Activated CD4-positive, alpha-beta T cell treated with anti-CD3 and anti-CD28 coated beads for 1 hour (primary cell): ENCODE data around the gene USF1.
"Not testable (repeated sequence)": the region's sequence is repeated elsewhere in the genome, so short reads cannot be mapped to it uniquely, and the experiment has no call there.

Source experiments
- DNase-seq: peaks from one replicate; pipeline ENCODE4 v3.0.0-alpha.2; 2020

Gene USF1

DNA sequence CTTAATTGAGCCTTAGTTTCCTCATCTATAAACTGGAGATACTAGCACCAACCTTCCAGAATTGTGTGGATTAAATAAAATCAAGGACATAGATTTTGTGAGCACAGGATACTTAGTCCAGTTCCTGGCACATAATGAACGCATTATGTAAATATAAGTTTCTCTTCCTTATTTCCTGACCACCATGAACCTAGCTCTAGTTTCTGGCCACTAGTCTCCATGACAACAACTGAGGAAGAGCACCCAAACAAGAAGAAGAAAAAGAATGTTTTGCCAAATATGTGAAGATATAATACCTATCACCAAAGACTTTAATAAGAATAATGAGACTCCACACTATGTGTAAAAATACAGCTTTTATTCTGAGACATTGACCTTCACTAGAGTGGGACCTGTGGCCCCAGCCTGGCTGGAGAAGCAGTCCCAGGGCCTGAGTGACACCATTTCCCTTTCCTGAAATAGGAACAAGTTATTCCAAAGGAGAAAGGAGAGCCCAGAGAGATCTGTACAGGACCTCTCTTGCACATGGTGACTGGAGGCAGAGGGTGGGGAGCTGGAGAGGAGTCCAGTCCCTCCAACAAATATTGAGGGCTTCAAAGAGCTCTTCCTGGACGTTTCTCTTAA lies 940 bp upstream of the USF1 start:
- no peak for DNase-seq

DNA sequence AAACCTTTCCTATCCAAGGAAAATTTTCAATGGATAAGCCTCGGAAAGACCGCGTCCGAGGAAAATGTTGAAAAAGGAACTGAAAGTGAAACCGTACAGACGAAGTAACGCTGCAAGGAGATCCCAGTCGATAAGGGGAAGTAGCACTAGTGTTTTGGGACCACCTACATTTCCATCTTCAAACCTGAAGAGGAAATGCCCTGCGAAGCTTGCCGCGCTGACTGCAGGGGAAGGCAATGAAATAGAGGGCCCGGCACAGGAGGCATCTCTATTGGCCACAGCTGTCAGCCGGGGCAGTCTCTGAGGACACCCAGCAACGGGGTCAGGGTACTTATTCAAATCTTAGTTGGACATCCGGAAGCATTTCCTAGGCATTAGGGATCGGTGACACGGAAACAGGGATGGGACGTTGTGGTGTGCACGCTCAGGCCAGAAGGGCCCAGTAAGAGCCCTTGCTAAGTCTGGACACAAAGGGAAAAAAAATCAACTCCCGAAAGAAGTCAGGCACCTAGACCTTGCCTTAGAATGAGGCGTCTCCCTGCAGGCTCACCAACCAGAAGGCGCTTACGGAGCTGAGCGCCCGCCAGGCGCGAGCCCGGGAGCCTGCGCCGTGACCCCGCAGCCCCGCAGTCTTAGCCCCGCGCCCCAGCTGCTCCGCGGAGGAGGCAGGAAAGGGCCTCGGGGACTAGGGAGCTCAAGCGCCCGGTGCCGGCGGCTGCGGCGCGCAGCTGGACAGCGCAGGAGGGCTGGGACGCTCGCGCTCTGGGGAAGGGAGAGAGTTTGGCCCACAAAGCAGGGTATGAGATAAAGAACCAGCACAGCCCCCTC lies 655 bp downstream of the USF1 start:
- peak; percentile 41 for DNase-seq

DNA sequence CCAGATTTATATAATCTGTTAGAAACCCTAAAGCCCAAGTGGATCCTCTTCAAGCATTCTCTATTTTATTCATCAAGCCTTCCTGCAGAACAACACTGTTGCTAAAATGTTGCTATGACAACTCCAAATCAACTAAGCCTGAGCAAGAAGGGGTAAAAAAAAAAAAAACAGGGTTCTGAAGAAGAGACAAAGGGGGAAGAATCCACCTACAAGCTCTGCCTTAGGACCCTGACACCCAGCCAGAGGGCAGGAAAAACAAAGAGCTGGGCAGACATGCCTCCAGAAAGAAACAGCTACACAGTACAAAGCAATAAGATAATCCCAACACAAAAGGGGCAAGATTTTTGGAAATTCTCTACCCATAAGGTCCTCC lies 1.3 kb downstream of the USF1 start:
- DNase-seq: no peak

DNA sequence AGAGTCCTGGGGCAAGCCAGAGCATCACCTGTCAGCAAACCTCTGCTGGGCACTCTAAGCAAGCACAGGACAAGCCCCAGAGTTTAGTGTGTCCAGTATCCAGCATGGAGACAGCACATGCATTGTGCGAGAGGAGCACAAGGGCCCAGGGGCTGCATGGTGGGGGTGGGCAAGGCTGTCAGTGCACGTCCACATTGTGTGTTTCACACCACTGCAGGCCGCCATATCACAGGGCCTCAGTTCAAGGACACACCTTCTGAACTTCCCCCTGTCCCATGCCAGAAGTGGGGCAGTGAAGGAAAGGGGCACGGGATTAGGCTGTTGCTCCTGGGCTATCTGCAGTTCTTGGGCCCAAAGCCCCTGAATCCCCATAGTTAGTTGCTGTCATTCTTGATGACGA lies 6.2 kb downstream of the USF1 start:
- DNase-seq: no peak

DNA sequence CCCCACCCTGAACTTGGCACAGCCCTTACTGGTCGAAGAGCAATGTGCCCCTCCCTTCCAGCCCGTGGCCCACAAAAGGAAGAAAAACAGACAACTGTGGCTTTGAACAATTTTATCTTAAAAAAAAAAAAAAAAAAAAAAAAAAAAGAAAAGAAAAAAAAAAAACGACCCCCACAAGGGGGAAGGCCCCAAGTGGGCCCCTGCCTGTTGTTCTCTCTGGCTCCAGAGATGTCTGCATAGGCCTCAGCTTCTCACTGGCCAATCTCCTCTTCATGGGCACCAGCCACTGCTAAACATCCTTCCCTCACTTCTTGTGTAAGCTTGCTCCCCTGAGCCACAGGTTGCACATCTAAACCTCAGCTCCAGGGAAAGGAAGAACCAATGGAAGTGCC lies 6.6 kb downstream of the USF1 start:
- no peak for DNase-seq

DNA sequence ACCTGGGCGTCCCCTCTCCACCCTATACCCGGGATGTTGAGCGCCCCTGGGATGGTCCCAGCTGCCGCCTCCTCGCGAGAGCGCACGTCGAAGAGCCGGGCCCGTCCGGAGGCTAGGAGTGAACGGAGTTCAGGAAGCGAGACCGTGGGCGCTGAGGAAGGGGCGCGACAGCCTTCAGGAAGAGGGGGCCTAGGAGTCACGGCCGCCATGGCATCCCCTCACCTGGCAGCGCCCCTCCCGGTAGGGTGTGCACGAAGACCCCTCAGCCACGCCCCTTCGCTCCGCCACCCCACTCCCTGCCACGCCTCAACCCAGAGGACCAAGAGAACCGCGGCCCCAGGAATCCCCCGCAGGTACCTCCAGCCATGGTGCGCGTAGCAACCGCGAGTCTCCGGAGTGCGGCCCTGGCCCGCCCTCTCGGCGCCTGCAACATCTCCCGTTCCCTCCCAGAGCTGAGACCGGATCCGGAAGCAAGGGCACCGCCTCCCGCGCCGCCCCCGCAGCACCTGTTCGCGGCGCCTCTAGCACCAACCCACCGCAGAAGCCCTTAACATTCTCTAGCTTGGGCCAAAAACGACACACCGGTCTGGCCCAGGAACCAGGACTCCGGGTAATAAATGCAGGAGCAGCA lies 7.1 kb downstream of the USF1 start, which contains the start of gene TSTD1:
TSTD1 (minus strand) TSS at position 442 of the 631 bp plus-strand sequence; CDS start at position 367, 75 bp downstream.
- peak; percentile 77 for DNase-seq

DNA sequence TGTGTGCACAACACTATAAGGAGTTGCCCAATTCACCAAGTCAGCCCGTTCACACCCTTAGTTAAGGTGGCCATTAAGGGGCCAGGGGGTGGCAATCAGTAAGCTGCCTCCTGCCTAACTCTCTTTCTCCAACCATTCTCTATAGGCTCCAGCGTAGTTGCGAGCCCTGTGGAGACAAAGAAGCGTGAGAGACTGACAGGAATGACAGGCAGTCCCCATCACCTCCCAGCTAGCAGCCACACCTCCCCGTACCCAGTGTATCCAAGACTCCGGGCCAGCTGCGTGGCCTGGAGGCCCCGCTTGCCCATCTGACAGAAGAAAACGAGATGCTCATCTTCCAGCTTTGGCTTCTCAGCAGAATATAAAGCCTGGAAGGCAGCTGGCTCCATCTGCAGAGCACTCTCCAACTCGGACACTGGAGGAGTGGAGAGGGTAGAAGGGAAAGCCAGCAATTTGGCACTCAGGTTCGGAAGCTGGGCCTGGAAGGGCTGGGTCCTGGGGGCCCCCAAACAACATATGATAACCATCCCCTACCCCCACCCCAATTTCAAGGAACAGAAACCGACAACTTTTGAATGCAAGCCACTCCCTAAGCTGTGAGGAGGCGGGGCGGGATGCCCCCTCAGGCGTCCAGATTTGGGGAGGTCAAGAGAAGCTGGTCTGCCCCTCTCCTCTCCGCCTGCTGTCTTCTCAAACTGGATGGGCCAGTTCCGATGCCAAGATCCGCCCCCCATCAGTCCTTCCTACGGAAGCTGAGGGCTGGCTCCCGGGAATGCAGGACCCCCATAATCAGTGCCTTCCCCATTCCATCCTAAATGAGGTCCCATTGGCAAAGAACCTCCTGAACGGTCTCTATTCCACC lies 7.9 kb downstream of the USF1 start:
- DNase-seq: no peak

DNA sequence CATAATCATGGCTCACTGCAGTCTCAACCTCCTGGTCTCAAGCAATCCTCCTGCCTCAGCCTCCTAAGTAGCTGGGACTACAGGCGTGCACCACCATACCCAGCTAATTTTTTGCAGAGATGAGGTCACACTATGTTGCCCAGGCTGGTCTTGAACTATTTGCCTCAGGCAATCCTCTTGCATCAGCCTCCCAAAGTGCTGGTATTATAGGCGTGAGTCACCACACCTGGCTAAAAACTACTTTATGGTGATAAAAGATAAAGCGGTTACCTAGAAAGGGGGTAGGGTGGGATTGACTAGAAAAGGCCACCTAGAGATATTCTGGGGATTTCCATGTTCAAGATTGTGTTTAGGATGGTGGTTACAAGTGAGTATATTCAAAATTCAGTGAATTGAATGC lies 12.0 kb downstream of the USF1 start:
- no peak for DNase-seq

DNA sequence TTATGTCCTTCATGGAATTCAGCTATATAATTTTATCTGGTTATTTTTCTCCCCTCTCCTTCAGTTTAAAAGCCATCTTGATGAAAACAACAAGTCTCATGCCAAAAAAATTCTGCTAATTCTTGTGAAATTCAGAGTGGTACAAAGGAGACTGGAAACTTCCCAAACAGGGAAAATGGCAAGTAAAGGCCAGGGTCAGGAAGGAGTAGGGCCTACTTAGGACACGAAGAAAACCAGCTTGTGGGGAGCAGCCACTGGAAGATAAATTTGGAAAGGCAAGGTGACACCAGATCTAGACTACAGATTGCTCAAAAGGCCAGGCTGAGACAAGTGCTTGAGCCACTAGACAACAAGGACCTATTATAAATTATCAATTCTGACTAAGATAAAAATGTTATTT lies 13.4 kb downstream of the USF1 start:
- DNase-seq: no peak

DNA sequence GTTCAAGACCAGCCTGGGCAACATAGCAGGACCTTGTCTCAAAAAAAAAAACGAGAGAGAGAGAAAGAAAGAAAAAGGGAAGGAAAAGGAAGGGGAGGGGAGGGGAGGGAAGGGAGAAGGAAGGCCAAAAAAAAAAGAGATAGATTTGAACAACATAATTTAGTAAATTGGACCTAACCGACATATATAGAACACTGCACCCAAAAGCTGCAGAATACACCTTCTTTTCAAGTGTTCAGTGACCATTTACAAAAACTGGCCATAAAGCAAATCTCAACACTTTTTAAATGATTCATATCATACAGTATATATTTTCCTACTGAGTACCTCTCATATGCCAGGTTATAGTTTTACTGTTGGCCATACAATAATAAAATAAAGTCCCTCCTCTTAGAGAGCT lies 13.9 kb downstream of the USF1 start:
- DNase-seq: no peak

DNA sequence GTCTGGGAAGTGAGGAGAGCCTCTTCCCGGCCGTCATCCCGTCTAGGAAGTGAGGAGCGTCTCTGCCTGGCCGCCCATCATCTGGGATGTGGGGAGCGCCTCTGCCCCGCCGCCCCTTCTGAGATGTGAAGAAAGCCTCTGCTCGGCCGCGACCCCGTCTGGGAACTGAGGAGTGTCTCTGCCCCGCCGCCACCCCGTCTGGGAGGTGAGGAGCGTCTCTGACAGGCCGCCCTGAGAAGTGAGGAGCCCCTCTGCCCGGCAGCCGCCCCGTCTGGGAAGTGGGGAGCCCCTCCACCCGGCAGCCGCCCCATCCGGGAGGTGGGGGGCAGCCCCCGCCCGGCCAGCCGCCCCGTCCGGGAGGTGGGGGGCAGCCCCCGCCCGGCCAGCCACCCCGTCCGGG lies 16.3 kb downstream of the USF1 start:
- DNase-seq: not testable (repeated sequence)

DNA sequence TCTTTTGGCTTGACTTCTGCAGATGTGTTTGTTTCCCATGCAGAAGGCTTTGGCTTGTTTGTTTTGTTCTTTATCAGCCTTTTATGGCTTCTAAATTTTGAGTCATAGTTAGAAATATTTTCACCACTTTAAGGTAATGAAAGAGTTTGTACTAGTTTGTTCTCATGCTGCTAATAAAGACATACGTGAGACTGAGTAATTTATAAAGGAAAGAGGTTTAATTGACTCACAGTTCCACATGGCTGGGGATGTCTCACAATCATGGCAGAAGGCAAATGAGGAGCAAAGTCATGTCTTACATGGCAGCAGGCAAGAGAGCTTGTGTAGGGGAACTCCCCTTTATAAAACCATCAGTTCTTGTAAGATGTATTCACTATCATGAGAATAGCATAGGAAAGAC lies 18.8 kb downstream of the USF1 start:
- DNase-seq: not testable (repeated sequence)

DNA sequence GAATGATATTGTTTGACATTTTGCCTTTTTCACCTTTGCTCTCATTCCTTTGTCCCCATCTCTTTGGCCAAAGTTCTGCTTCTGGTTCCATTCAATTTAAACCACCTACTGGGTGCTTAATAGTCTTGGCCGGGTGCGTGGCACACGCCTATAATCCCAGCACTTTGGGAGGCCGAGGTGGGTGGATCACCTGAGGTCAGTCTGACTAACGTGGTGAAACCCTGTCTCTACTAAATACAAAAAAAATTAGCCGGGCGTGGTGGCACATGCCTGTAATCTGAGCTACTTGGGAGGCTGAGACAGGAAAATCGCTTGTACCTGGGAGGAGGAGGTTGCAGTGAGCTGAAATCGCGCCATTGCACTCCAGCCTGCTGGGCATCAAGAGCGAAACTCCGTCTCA lies 23.3 kb downstream of the USF1 start:
- not testable (repeated sequence) for DNase-seq

DNA sequence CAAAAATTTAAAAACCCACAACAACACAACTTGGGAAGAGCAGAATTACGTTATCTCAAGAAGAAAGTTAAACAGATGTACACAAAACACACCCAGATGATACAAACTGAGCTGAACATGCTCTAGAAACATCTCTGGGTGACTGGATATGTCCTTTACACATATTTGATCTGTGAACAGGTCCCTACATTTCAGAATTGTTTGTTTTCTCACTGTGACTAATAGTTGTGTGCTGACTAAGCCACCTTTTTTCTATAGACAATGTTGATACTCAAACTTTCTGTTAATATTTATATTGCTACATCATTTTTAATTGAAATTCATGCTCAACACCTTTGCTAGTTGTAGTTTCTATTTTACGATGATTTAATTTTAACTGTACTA lies 23.8 kb downstream of the USF1 start:
- no peak for DNase-seq

DNA sequence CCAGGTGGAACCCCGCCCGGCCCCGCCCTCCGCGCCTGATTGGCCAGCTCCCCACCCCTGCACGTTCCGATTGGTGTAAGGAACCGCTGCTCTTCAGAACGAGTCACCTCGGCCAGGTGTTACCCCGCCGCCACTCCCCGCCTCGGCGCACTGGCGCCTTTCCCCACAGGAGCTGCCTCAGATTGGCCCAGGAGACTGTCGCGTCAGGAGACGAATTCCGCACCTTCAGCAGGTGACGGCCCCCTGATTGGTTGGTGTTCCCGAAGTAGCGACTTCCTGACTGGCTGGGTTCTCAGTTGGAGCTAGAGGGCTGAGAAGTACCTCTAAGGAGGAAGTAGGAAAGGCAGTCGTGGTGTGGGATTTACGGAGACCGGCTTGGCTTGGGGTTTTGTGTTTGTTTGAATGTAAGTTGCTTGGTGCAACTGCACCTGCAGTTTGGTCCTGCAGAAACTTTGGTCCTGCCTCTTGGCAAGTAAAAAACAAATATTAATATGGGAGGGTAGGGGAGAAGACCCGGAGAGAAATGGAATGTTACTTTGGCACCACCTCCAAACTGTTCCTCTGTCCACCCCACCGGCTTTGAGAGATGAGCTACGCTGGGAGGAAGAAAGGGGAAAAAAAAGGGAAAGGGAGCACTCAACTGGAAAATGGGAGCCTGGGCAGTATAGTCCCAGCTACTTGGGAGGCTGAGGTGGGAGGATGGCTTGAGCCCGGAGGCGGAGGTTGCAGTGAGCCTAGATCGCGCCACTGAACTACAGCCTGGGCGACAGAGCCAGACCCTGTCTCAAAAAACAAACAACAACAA lies 24.4 kb downstream of the USF1 start:
- DNase-seq: peak; percentile 77

DNA sequence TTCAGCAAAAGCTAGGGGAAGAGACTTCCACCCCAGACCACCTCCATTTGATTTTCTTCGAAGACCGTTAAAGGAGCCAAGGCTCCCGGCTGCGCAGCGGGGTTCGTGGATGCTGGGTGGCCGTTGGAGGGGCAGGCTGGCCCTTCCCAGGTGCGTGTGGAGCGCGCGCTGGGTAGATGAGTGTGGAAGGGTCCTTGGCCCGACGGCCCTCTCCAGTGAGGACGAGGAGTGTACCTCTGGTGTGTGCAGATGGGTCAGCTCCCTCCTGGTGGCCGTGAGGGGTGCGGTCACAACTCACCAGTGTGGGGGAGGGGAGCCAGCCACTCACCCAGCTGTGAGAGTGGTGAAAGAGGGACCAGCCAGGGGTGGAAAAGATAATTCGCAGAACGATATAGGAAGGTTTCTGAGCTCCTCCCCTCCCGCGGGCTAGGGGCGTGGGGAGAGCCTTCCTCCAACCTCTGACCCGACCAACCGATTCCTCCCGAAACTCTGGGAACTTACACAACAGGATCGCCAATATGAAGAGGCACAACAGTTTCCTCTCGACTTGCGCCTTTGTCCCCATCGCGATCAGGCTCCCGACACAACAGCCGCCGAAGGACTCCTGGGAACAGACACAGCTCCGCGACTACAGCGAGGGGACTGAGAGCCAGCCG lies 25.1 kb downstream of the USF1 start, which contains the start of gene F11R:
F11R (minus strand) TSS at position 644 of the 656 bp plus-strand sequence; CDS start at position 565, 79 bp downstream.
- no peak for DNase-seq

DNA sequence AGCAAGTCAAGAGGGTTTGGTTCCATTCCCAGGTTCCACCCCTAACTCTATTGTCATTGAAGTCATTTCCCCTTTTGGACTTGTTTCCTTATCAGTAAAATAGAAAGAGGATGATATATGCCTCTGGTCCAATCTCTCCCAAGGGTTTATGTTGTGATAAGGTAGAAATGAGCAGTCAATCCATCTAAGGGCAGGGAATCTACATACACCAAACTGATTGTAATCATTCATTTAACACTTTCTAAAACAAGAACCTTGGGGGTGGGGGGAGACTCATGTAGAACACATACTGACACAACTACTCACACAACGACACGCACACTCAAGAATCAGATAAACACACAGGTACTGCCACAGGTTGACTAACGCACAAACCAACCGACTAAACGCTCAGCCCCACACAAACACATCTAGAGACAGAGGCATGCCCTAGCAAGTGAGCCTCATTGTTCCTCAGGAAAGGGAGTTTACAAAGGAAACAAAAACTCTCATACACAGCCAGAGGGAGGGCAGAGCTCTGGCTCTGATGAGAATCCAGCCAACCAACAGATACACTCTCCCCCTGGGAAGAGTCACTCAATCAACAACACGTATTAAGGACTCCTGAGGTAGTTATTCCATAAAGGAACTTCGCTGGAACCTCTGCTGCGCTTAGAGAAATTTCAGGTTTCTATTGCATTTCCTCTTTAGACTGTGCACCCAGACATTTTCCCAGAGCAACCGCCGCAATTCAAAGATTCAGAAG lies 25.9 kb downstream of the USF1 start:
- DNase-seq: no peak

DNA sequence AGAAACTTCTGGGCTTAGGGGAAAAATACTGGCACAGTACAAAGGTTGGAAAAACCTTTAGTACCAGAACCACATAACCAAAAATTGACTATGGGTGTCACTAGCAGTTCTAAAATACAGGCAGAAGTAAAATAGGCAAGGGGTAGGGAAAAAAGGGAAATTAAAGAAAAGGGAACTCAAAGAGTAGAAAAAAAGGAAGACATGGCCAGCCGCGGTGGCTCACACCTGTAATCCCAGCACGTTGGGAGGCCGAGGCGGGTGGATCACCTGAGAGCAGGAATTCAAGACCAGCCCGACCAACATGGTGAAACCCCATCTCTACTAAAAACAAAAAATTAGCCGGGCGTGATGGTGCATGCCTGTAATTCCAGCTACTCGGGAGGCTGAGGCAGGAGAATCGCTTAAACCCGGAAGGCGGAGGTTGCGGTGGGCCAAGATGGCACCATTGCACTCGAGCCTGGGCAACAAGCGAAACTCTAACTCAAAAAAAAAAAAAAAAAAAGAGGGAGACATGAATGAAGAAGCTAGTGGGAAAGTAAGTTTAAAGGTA lies 26.6 kb downstream of the USF1 start:
- DNase-seq: not testable (repeated sequence)

DNA sequence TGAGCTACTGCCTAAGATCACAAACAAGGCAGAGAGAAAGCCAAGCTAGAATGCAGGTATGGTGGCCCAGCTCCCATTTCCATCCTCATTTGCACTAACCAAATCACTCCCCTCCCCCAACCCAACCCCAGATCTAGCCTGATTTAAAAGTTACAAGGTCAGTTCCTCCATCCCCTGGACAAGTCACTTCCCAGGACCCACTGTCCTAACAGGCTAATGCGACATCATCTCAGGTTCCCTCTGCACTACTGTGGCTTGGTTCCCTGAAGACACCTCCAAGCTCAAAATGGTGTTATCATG lies 27.2 kb downstream of the USF1 start:
- no peak for DNase-seq

DNA sequence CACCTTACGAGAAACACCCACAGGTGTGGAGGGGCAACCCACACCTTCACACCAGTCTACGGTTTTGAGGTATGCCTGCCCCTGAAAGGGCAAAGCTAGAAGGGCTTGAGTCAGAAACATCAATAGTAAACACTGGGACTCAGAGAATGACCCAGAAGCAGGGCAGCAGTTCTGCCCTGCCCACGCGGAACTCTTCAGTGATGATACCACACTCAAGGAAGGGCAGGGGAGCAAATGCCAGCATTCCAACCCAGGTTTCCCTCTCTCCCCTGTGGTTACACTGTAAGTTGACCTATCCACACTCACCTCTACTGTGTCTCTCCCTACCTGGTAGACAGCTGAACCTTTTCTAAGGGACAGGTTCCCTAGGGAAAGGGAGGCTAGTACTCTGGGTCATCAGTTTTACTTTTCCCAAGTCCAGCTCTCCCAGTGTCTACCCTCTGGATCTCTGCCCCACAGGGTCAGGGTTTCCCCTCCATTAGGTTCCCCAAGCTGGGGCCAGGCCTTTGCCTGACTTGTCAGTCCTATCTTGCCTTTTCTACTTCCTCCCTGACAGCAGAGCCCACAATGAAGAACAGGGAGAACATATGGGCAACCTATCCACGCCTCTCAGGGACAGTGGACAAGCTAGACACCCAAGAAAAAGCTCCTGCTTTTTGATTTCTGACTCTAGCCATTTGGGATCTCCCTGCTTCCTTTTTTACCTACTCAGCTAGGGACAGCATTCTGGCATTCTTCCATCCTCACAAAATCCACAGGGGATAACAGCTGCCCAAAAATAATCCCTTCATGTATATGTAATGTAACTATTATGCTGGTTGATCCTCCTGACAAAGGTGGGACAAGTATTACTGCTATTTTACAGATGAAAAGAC lies 27.8 kb downstream of the USF1 start:
- no peak for DNase-seq
